ENCODE data around the gene FAM20C.

The FAM20C gene

GRCh38 chr7:208816-209215 is 16.4 kb downstream of the FAM20C start:
- no peak for DNase-seq (ENCODE audit: low read depth in 2 of 2)

DNA sequence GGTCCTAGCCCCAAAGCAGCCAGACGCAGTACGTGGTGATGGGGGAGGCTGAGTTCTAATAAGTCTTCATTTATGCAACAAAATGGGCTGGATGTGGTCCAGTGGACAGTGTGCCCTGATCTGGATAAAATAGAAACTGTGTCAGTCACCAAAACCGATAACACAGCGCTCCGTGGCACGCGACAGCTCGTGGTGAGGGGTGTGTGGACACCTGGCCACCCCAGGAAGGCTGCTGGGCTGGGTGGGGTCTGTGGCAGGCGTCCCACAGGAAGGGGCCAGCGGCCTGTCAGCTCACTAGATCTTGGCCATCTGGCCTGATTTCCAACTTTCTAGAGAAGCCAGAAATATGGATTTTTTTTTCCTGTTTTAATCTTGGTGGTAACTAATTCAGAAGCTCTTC is 17.0 kb downstream of the FAM20C start:
- DNase-seq (ENCODE audit: low read depth in 2 of 2) = no peak

- DNase-seq (ENCODE audit: low read depth in 2 of 2) = no peak
These were observed 17.5 kb downstream of the FAM20C start for GRCh38 chr7:209906-210305.

DNA sequence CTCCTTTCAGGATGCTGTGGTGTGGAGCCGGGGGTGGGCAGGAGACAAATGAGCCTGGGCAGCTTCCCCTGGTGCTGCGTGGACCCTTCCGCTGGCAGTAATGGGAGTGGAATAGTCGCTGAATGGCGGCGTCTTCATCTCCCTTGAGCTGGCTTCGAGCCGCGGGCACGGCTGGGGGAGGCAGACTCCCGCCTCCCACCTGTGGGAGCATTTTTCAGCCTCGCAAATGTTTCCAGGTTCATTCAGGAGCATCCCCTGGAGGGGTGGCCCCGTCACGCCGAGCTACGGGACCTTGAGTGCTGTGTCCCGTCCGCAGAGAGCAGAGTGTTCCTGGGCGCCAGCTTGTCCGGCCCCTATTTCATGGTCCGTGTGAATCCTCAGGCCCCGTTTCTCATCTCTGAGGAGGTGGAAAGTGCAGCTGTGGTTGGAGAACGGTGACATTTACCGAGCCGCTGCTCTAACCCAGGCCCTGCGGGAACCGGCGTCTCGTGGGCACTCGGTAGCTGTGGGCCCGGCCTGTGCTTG is 18.1 kb downstream of the FAM20C start:
- DNase-seq (ENCODE audit: low read depth in 2 of 2) = no peak

GRCh38 chr7:211033-211714 is 18.8 kb downstream of the FAM20C start:
- no peak for DNase-seq (ENCODE audit: low read depth in 2 of 2)

GRCh38 chr7:211715-212058 is 19.3 kb downstream of the FAM20C start:
- DNase-seq (ENCODE audit: low read depth in 2 of 2) = no peak

DNA sequence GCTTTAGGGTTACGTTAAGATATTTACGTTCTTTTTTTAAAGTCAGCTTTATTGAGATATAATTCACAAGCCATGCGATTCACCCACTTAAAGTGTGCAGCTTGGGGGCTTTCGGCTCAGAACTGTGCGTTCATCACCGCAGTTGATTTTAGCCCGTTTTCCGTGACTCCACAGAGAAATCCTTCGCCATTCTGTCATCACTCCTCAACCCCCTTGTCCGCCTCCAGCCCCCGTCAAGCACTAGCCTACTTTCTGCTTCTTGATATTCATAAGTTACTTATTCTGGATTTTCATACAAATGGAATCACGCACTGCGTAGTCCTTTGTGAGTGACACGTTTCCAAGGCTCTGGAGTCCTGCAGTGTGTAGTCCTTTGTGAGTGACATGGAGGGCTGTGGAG is 20.4 kb downstream of the FAM20C start:
- DNase-seq (ENCODE audit: low read depth in 2 of 2) = no peak

GRCh38 chr7:213324-213993 is 21.1 kb downstream of the FAM20C start:
- DNase-seq (ENCODE audit: low read depth in 2 of 2) = no peak

- no peak for DNase-seq (ENCODE audit: low read depth in 2 of 2)
These were observed 22.2 kb downstream of the FAM20C start for GRCh38 chr7:214410-215212.

DNA sequence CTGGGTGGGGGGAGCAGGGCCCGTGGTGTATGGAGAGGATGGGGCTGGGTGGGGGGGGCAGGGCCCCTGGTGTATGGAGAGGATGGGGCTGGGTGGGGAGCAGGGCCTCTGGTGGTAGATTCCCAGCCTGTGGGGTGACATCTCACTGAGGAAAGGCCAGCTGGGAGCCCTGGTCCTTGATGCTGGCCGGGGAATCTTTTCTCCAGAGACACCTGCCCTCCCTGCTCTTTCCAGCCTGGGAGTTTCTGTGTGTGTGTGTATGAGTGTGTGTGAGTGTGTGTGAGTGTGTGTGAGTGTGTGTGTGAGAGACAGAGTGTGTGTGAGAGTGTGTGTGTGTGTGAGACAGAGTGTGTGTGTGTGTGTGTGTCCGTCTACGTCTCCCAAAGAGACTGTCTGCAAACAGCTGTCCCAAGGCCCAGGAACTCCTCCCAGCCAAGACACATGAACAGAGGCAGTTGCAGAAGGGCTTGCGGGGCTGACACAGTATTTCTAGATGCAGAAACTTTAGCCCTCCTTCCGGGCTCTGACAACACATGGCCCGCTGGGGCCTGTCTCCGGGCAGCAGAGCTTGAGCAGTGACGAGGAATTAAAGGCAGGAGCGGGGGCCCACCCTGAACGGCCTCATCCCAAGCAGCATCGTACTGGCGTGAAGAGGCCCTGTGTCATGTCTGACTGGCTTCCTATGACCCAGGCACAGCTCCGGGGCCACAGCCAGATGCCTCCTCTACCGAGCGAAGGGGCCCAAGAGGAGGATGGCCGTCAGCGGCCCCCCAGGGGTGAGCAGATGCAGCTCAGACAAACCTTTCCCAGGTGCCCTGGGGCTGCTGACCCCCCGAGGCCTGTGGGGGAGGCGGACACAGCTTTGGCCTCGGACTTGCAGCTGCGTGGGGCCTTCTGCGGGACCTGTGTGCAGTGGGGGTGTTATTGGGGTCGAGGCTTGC is 24.3 kb downstream of the FAM20C start:
- DNase-seq (ENCODE audit: low read depth in 2 of 2) = no peak

- no peak for DNase-seq (ENCODE audit: low read depth in 2 of 2)
These were observed 25.4 kb downstream of the FAM20C start for GRCh38 chr7:217781-218180.

DNA sequence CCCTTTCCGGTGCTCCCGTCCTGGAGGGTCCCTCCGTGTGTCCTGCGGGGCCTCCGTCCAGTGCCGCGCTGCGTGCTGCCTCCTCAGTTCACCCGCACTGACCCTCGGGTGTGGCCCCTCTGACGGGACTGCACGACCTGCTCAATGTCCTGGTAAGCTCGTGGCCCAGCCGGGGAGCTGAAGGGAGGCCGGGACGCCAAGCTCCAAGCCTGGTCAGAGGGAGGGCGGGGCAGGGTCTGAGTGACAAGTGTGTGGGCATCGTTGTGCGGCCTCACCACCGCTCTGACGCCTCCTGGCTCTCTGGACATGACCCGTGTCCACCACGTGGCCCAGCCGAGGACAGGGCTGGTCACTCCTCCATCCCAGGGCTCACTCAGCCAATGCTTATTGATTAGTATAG is 25.9 kb downstream of the FAM20C start:
- no peak for DNase-seq (ENCODE audit: low read depth in 2 of 2)

GRCh38 chr7:218896-219580 is 26.7 kb downstream of the FAM20C start:
- no peak for DNase-seq (ENCODE audit: low read depth in 2 of 2)

DNA sequence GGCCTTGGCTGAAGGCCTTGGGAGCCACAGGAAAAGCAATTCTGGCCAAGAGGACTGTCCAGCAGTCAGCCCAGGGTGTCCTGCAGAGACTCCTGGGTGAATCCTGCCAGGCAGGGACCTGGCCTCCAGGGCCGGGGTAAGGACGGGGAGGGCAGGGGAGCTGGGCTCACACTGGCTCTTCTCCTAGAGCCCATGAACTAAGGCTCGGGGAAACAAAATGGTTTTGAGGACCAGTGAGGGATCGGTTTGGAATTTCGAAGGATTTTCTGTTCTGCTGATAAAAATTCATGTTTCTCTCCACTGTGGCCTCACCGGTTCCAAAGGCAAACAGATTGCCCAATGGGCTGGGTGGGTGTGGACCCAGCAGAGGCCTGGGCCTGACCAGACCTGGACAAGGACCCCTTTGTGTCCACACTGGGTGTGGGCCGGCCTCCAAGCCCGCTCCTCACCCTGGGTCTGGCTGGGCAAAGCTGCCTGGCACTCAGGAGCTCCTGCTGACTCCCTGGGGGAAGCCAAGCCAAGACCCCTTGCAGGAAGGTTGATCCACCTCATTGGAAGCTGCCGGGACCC is 27.3 kb downstream of the FAM20C start:
- DNase-seq (ENCODE audit: low read depth in 2 of 2) = no peak

DNA sequence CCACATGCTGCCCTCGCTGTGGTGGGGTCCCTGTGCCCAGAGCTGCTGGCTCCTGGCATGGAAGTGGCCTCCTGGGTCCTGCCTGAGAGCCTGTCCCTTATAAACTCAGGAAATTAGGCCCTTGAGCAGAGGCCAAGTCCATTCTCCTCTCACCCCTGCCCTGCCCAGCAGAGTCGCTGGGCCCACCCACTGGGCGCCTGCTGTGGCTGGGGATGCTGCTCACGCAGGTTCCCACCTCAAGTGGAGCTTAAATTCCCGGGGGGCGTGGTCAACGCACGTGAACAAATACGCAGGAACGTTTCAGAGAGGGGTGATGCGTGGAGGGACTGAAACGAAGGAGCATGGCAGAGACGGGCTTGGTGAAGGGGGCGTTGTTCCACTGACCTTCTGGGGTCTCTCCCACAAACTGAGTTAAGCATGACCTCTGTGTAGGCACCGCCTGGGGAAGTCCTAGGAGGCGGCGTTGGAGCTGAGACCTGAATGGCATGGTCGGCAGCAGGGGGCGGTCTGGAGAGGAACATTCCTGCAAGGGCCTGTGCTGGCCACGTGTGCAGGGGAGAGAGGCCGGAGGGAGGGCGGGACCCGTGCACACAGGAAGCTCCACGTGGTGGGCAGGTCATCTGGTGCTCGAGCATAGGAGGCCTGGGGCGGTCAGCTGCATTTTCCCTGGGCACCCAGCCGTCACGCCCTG is 27.9 kb downstream of the FAM20C start:
- DNase-seq (ENCODE audit: low read depth in 2 of 2) = no peak

- DNase-seq (ENCODE audit: low read depth in 2 of 2) = no peak
These were observed 29.8 kb downstream of the FAM20C start for GRCh38 chr7:221978-222715.

DNA sequence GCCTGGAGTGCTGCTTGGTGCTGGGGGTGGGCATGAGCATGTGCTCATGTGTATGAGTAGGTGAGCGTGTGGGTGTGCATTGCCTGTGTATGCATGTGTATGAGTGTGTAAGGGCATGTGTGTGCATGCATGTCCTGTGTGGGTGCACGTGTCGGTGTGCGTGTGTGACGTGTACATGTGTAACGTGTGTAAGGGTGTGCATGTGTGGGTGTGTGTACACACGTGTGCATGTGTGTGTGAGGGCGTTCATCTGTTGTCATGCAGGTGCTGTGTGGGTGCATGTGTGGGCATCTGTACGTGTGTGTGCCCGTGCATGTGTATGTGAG is 30.3 kb downstream of the FAM20C start:
- no peak for DNase-seq (ENCODE audit: low read depth in 2 of 2)

- no peak for DNase-seq (ENCODE audit: low read depth in 2 of 2)
These were observed 30.9 kb downstream of the FAM20C start for GRCh38 chr7:223118-223800.

- no peak for DNase-seq (ENCODE audit: low read depth in 2 of 2)
These were observed 31.5 kb downstream of the FAM20C start for GRCh38 chr7:223861-224260.

Measured in stimulated activated CD4-positive, alpha-beta T cell treated with anti-CD3 and anti-CD28 coated beads, Interleukin-12 subunit alpha, Interleukin-12 subunit beta, amount 100 ng/mL, for 24 hours (primary cell).